GM21360 (cell line): ENCODE data around the gene PRF1.

Source experiments
- ATAC-seq: cut with Tn5 transposase; IDR thresholded peaks from one replicate; pipeline ENCODE4 v1.9.1; 2021; ENCODE audit warnings: mild to moderate bottlenecking, moderate library complexity; ENCODE audit not compliant: unreplicated experiment

The PRF1 gene

DNA sequence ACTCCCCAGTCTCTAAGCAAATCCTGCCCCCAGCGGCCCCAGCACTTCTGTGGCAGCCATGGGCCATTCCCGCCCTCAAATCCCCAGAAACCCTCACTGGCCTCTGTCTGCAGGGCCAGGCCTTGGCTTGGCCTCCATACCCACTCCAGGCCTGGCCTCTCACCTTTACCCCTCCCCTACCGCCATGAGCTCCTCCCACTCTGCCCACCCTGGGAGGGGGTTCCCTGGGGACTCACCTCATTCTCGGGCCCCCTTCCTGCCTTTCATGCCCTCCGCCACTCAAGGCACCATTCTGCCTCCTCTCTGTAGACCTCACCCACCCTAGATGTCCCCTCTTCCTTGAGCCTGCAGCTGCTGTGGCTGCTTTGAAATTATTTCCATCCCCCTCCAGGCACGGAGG, 41.0 kb downstream of the PRF1 start:
- no peak for ATAC-seq

DNA sequence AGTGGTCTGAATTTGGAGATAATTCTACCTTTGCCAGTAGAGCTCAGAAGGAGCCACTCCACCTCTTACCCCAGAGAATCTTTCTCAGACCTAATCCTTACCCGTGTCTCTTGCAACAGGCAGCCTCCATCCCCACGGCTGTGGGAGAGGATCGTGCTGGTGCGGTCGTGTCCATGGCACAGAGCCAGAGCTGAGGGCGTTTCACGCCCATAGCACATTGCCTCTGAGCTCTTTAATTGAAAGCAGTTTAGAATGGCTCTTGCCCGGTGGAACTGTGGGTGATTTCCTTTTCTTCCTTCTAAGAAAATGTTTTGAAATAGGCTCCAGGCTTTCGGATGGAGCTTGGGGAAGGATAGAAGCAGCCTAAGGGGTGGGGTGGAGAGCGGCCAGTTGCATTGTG, 41.5 kb downstream of the PRF1 start:
- no peak for ATAC-seq

GRCh38 chr10:70560511-70560941, 42.0 kb downstream of the PRF1 start:
- no peak for ATAC-seq

DNA sequence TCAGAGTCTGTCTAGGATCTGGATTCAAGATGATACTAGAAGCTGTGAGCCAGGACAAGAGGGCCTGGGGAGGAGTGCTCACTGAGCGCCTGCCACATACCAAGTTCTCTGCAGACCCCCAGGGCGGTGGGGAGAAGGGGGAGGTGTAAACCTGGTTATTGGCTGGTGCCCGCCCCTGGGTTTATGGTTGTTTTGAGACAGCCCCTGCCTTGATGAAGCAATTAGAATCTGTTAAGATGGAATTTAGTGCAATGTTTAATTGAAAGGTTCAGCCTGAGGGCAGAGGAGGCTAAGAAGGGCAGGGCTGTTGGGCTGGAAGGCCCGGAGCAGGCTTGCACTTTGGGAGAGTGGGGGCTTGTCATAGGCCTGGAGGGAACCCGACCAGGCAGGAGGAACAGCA, 42.7 kb downstream of the PRF1 start:
- no peak for ATAC-seq

GRCh38 chr10:70558871-70559810, 43.4 kb downstream of the PRF1 start:
- ATAC-seq = no peak

- ATAC-seq = no peak
These were observed 44.2 kb downstream of the PRF1 start for GRCh38 chr10:70558295-70558694.

GRCh38 chr10:70557876-70558275, 44.7 kb downstream of the PRF1 start:
- no peak for ATAC-seq

- no peak for ATAC-seq
These were observed 45.3 kb downstream of the PRF1 start for GRCh38 chr10:70557086-70557845.

DNA sequence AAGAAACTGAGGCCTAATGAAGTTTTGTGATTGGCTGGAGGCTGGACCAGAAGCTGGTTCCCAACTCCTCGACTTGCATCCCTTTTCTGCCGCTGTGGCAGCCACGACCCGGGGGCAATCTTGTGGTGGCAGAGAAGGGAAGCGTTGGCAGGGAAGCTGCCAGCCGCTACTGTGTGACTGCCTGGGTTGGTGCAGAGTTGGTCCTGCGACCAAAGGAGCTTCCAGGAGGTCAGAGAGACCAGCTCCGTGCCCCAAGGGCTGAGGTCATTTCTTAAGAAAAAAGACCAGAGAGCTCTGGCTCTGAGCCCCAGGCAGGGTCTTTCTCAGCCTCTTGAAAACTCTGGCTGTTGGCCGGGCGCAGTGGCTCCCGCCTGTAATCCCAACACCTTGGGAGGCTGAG, 47.2 kb downstream of the PRF1 start:
- ATAC-seq = no peak

DNA sequence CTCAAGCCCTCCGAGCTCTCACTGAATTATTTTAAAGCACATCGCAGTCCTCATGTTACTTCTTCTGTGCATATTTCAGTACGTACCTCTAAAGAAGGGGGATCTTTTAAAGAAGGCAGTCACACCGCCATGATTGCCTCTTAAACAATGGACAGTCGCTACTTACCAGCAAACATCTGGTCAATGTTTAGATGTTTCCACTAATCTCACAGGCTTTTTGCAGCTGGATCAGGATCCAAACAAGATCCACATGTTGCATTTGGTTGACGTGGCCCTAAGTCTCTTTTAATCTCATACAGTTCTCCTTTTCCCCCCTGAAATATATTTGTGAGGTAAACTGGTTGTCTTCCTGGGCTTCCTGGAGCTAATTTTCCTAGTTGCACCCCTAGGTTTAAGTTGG, 50.0 kb downstream of the PRF1 start:
- no peak for ATAC-seq

DNA sequence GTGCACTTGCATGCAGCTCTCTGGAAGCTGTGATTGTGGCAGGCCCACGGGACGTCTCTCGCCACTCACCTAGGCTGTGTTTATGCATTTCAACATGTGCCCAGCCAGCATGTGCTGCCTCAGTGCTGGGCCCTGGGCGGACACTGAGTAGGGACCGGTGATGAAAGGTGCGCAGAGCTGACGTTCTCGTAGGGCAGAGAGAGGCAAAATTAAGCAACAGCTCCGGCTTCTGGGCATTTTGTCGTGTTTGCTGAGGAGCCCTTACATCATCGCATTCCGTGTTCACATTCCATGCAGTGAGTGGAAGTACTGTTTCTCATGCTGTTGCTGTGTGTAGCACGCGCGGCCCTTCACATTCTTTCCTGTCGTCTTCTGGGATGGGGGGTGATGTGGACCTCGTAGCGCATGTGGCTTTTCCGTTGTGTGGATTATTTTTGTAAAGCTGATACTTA, 50.5 kb downstream of the PRF1 start:
- ATAC-seq = no peak

- no peak for ATAC-seq
These were observed 51.1 kb downstream of the PRF1 start for GRCh38 chr10:70551466-70551865.

DNA sequence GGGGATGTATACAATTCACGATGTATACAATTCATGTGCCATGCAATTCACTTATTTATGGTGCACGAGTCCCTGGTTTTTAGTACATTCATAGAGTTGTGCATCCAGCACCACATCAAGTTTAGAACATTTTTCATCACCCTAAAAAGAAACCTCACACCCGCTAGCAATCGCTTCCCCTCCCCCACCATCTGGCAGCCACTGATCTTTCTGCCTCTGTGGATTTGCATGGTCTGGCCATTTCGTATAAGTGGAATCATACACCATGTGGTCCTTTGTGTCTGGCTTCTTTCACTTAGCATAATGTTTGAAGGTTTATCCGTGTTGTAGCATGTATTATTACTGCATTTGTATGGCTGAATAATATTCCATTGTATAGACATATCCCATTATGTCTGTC, 52.1 kb downstream of the PRF1 start:
- ATAC-seq = no peak

DNA sequence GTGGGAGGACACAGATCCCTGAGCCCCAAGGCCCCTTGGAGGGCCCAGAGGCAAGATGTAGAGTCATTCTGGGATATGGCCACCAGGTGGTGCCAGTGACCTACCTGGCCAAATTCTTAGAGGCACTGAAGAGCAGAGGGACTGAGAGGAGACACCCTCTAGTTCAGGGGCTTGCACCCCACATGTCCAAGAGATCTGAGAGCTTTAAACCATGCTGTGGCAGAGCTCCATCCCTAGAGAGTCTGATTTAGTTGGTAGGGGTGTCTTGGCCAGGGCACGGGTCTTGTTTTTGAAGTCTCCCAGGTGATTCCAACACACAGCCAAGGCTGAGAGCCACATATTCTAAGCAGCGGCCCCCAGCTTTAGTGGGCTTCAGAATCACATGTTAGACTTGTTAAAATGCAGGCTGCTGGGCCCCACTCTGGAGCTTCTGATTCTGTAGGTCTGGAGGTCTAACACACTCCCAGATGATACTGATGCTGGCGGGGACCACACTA, 52.5 kb downstream of the PRF1 start:
- no peak for ATAC-seq

GRCh38 chr10:70549351-70549961, 53.1 kb downstream of the PRF1 start:
- ATAC-seq = no peak
